GM18499 (cell line): ENCODE results near the gene NELL1.

Experiments
- ATAC-seq: cut with Tn5 transposase; IDR thresholded peaks from one replicate; pipeline ENCODE4 v1.9.1; 2021; ENCODE audit warnings: moderate number of reproducible peaks; ENCODE audit not compliant: insufficient read depth, unreplicated experiment

Gene NELL1

DNA sequence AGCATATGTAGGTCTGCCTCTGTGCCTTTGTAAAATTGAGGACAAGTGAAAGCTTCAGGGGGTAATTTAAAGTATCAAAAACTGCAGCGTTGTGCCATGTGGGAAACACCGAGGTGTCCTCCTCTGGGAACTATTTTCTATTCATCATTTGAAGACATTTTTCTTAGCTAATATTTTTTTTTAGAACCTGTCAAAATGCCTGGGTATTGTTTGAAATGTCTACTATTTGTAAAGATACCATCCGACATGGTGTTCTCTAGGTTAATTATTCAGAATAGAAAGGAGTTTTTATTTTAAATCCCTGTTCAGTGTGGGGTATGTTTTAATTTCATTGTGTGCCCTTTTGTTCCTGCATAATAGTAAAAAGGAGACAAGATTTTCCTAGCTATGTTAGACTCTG, 490.8 kb downstream of the NELL1 start:
- no peak for ATAC-seq

DNA sequence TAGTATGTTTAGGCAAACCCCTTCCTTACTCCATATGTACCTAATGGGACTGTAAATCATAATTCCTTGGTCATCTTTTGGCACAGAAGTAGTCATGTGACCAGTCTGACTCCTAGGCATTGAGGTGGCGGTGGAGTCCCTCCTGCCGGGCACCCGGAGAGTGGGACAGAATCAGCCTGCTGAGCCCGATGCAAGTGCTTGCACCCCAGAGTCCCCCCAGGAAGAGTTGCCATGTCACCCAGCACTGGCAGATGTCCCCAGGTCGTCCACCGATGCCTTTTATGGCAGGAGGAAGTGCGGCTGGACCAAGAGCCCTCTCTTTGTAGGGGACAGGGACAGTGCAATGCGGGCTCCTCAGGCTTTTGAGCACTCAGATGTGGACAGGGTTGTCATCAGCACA, 500.3 kb downstream of the NELL1 start:
- ATAC-seq = no peak

DNA sequence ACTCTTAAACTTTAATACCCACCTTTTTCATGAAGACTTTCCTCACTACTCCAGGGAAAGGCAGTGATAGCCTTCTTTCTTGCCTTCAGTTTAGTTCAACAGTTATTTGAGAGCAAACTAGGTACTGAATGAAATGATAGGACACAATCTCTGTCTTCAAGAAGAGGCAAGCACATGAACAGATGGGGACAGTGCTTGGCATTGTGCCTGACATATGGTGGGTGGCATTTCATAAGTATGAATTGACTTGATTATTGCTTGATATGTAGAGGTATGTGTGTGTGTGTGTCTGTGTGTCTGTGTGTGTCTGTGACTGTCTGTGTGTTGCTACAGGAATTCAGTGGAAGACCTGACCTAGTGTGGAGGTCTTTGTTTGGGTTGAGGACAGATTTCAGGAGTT, 504.1 kb downstream of the NELL1 start:
- ATAC-seq = no peak

GRCh38 chr11:21174781-21175180, 505.4 kb downstream of the NELL1 start:
- ATAC-seq = no peak

GRCh38 chr11:21177379-21177778, 508.0 kb downstream of the NELL1 start:
- no peak for ATAC-seq

GRCh38 chr11:21179770-21180169, 510.4 kb downstream of the NELL1 start:
- no peak for ATAC-seq

DNA sequence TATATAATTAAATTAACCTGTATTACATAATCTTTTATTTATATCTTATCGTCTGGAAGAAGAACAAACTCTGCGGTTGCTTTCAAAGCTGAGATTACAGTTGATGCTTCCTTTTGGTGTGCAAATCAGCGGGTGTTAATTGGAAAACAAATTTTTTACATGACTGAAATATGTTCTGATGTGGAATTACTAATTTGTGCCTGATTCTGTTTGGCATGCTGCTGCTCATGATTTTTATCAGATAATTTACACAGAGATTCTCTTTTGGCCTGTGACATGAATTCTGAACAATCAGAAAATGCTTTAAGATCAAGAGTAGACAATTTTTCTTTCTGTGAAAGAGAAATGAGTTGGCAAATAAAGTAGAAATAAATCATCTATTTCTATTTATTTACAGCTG, 510.8 kb downstream of the NELL1 start:
- ATAC-seq = no peak

DNA sequence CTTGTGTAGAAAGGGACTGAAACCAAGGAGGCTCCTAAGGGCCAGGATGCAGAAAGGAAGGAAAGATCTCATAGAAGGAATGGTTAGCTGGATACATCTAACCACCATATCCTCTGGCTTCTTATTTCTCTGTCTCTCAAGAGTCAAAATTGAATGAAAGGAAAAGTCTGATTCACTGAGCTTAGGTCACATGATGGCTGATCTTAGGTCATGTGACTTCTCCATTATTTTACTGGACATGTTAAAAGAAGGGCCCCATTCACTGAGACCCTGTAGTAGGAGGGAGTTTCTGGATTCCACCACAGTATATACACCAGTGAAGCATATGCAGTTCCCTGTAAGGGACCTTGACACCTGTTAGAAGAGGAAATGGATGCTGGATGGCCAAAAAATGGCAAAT, 516.6 kb downstream of the NELL1 start:
- no peak for ATAC-seq

DNA sequence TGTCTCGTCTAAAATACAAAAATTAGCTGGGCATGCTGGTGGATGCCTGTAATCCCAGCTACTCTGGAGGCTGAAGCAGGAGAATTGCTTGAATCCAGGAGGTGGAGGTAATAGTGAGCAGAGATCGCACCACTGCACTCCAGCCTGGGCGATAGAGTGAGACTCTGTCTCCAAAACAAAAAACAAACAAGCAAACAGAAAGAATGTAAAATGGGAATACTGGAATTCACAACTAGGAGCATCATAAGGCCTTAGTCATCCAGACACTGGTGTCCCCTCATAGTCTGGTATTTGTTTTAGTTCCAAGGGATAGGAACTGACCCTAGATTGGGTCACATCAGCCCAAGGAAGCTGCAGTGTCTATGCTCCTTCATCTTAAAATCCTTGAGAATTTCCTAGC, 520.8 kb downstream of the NELL1 start:
- no peak for ATAC-seq

- ATAC-seq = no peak
Measured at GRCh38 chr11:21195995-21196394, 526.6 kb downstream of the NELL1 start.

- ATAC-seq = no peak
Measured at GRCh38 chr11:21198498-21198897, 529.1 kb downstream of the NELL1 start.

GRCh38 chr11:21205205-21205604, 535.8 kb downstream of the NELL1 start:
- ATAC-seq = no peak

DNA sequence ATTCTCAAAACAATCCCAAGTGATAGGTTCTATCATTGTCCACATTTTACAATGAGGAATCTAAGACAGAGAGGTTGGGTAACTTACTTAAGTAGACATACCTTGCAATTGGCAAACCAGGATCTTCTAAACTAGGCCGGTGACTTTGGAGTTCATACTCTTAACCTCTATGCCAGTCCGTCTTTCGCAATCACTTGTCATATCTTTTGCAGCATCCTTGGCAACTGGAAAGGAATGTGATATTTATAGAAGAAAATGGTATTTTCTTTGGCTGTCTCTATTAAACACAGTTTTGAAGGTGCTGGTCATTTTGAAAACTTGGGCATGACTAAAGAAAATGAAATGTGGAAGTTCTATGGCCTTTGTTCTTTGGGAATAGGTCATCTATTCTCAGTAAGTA, 556.5 kb downstream of the NELL1 start:
- ATAC-seq = no peak

DNA sequence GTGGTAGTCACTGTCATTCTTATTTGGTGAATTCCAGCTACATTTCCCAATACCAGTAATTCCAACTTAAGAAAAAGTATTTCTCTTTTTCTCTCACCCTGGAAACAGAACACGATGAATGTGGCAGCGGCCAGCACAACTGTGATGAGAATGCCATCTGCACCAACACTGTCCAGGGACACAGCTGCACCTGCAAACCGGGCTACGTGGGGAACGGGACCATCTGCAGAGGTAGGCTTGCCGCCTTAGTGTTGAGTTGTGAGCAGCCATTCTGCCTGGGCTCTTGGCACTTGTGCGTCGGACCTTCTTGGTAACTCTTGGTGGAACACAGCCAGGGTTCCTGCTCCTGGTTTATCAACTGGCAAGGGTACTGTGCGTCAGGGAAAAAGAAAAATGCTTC, 559.8 kb downstream of the NELL1 start:
- no peak for ATAC-seq

GRCh38 chr11:21250196-21250595, 580.8 kb downstream of the NELL1 start:
- no peak for ATAC-seq

- no peak for ATAC-seq
Measured at GRCh38 chr11:21254055-21254454, 584.7 kb downstream of the NELL1 start.

DNA sequence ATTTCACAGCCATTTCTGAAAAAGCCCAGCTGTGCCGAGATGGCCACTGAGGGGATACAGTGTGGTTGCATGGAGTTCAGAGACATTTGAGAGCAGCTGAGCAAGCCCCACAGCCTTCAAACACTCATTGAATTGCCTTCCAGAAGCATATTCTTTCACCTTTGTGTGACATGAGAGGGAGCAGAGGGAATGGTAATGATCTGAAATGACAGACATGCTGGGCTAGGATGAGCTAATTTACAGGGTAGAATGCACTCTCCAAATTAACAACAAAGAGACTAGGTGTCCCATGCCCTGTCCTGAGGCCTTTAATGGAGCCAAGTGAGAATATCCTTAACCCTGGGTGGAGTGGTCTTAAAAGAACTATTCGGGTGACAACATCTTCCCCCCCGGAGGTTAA, 585.4 kb downstream of the NELL1 start:
- no peak for ATAC-seq

- no peak for ATAC-seq
Measured at GRCh38 chr11:21257461-21257860, 588.1 kb downstream of the NELL1 start.

DNA sequence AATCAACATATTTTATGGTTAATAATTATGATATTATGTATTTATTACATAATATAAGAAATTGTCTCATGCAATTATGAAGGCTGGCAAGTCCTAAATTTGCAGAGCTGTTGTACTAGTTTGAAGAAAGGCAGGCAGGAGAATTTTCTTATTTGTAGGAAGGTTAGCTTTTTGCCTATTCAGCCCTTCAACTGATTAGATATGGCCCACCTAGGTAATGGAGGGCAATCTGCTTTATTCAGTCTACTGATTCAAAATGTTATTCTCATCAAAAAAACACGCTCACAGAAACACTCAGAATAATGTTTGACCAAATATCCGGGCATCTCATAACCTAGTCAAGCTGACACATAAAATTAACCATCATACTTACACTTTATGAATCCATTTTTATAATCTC, 589.0 kb downstream of the NELL1 start:
- ATAC-seq = no peak

- ATAC-seq = no peak
Measured at GRCh38 chr11:21260101-21260500, 590.7 kb downstream of the NELL1 start.

- no peak for ATAC-seq
Measured at GRCh38 chr11:21262992-21263391, 593.6 kb downstream of the NELL1 start.

DNA sequence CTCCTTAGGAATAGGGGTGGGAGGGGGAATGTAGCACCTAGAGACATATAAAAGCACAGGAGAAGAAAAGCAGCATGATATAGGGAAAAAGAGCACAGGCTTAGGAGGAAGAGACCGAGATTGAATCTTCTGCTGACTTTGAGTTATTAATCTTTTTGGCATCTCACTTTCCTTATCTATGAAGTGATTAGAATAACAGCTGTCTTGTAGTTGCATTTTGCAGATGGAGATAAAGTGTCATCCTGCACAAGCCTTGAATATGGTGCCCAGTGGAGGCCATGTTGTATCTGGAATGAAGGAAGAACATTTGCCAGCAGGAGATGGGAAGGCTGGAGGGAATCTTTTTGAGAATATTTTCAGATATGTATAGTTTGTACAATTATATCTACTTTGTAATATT, 594.7 kb downstream of the NELL1 start:
- no peak for ATAC-seq

DNA sequence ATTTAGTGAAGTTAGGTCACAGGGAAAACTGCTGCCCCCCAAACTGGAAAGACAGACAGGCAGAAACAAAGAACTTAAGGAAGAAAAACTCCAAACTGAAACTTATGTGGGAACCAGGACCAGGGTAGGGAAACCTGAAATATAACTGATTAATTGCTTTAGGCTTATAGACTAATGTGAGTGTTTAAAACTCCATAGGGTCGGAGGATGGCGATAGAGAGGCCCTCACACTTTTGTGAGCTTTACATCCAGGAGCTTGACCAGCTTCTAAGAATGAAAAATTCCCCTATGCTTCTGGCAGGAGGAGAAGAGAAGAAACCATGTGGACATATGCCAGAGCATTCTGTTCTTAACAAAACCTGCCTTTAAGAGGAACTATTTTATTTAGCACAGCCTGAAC, 598.6 kb downstream of the NELL1 start:
- no peak for ATAC-seq
